Spleen (tissue), 7 donors: Measurements from ENCODE around the gene UGT3A2.

Source experiments
- POLR2A ChIP-seq, 3 donors: fragments of 450-650 bp; IDR thresholded peaks; one replicate each; pipeline ENCODE4 v1.5.1; 2017; ENCODE audit warnings: antibody characterized with exemption in 3 of 3, mild to moderate bottlenecking in 1 of 3
- TF ChIP-seq, protein P1 (sequence below), 11 experiments: fragments of 200-600 bp in 7 of 11; fragments of 450-650 bp in 4 of 11; sonication (generic) in 4 of 11; IDR thresholded peaks in 8 of 11; conservative IDR thresholded peaks in 3 of 11; 1 replicate in 7 of 11; 2 replicates in 4 of 11; pipeline versions ENCODE4 v1.4.0 to v1.8.0; 2016 to 2021; ENCODE audit warnings: antibody characterized with exemption in 11 of 11, inconsistent platforms in 4 of 11, mild to moderate bottlenecking in 1 of 11
- donor health status: DM: no; HTN: no; CAD: no; lungs with moderate emphysema.
- donor health status: DM: no; HTN: no; CAD: no.
- donor health status: DM: no; HTN: no; CAD: no.

- TF ChIP-seq, protein P1, sequence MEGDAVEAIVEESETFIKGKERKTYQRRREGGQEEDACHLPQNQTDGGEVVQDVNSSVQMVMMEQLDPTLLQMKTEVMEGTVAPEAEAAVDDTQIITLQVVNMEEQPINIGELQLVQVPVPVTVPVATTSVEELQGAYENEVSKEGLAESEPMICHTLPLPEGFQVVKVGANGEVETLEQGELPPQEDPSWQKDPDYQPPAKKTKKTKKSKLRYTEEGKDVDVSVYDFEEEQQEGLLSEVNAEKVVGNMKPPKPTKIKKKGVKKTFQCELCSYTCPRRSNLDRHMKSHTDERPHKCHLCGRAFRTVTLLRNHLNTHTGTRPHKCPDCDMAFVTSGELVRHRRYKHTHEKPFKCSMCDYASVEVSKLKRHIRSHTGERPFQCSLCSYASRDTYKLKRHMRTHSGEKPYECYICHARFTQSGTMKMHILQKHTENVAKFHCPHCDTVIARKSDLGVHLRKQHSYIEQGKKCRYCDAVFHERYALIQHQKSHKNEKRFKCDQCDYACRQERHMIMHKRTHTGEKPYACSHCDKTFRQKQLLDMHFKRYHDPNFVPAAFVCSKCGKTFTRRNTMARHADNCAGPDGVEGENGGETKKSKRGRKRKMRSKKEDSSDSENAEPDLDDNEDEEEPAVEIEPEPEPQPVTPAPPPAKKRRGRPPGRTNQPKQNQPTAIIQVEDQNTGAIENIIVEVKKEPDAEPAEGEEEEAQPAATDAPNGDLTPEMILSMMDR (IDR thresholded peaks at IDR 0.05 in 8 of 11, conservative IDR thresholded peaks at IDR 0.05 in 3 of 11), result no peak
- no peak for TF ChIP-seq POLR2A (IDR thresholded peaks at IDR 0.05)
These were observed 25.8 kb downstream of the UGT3A2 start for GRCh38 chr5:36040651-36041536.
